GM18498 (cell line): Measurements from ENCODE around the gene PCSK9.
A peak's percentile ranks its signal among the peaks of the same experiment; 100 is the strongest.

Source experiments
- ATAC-seq: cut with Tn5 transposase; IDR thresholded peaks from one replicate; pipeline ENCODE4 v1.9.1; 2021; ENCODE audit warnings: mild to moderate bottlenecking, moderate library complexity; ENCODE audit not compliant: unreplicated experiment

PCSK9 gene

DNA sequence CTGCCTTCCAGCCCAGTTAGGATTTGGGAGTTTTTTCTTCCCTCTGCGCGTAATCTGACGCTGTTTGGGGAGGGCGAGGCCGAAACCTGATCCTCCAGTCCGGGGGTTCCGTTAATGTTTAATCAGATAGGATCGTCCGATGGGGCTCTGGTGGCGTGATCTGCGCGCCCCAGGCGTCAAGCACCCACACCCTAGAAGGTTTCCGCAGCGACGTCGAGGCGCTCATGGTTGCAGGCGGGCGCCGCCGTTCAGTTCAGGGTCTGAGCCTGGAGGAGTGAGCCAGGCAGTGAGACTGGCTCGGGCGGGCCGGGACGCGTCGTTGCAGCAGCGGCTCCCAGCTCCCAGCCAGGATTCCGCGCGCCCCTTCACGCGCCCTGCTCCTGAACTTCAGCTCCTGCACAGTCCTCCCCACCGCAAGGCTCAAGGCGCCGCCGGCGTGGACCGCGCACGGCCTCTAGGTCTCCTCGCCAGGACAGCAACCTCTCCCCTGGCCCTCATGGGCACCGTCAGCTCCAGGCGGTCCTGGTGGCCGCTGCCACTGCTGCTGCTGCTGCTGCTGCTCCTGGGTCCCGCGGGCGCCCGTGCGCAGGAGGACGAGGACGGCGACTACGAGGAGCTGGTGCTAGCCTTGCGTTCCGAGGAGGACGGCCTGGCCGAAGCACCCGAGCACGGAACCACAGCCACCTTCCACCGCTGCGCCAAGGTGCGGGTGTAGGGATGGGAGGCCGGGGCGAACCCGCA lies at the start of gene PCSK9:
Gene PCSK9 (plus strand): TSS at position 207 of the 741 bp plus-strand sequence. CDS start 290 bp downstream, at position 497.
- no peak for ATAC-seq

DNA sequence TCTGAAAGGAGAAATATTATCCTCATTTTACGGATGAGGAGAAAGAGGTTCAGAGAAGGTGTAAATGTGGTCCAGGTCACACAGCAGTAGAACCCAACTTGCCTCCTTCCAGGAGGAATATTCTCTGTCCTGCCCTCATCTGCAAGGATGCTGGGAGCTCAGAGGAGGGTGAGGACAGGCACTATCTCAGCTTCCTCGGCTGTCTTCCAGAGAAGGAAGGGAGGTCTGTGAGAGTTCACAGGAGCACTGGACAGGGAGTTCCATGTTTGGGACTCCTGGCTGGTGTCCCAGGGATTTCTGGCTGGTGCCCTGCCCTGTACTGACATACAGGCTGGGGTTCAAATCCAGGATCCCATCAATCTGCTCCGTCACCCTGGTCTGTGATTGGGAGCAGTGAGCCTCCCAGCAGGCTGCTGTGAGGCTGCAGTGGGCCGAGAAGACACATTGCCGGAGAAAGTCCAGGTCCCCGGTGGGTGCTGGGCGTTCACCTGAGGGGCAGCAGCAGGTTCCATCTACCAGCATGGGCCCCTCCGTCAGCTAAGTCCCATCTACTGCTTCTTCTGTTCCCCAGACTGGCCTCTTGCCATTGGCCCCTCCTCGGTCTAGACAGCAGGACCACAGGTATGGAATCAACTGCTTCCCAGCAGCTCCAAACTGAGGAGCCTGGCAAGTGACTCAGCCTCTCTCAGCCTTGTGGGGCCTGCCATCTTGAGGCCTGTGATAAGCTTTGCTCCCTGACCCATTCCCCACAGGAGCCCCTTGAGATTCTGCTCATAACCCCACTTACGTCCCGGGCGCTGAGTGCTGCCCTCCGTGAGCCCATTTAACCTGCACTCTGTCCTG lies 49.2 kb upstream of the PCSK9 start:
- no peak for ATAC-seq

DNA sequence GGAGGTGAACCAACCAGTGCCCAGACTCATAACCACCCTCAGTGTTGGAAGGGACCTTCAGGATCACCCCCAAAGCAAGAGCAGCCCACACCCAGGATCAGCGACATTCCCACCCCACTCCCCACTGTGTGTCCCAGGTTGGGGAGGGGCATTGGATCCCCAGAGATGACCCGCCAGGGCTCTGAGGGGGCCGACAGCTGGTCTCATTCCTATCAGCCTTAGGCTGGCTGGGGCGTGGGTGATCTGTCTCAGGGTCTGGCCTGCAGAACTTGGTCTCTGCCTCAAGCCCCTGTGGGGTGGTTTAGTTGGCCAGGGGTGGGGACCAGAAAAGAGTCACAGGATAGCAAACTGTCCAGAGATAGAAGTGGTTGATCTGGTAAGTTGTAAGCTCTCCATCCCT lies 48.4 kb upstream of the PCSK9 start:
- no peak for ATAC-seq

DNA sequence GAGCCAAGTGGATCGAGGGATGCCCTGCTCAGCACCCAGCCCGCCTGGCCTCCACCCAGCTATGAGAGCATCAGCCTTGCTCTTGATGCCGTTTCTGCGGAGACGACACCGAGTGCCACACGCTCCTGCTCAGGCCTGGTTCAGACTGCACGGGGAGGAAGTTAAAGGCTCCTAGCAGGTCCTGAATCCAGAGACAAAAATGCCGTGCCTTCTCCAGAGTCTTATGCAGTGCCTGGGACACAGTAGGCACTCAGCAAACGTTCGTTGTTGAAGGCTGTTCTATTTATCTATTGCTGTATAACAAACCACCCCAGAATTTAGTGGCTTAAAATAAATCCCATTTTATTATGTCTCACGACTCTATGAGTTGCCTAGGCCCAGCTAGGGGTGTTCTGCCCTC lies 47.4 kb upstream of the PCSK9 start:
- ATAC-seq = no peak

DNA sequence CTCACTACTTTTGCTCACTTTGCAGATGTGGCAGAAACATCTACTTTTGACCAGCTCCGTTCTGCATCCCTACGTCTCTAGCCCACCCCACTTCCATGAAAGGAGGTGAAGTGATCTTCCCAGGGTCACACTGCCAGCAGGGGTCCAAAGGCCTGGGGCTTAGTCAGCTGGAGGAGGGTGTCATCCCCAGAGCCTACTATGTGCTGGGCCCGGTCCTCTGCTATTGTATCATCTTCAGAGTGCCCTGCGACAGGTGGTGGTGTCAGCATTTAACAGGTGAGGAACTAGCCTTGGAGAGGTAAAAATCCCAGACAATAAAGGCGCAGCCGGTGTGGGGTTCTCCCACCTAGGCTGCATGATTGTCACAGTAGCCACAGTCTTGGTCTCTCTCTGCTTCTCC lies 46.2 kb upstream of the PCSK9 start:
- no peak for ATAC-seq

DNA sequence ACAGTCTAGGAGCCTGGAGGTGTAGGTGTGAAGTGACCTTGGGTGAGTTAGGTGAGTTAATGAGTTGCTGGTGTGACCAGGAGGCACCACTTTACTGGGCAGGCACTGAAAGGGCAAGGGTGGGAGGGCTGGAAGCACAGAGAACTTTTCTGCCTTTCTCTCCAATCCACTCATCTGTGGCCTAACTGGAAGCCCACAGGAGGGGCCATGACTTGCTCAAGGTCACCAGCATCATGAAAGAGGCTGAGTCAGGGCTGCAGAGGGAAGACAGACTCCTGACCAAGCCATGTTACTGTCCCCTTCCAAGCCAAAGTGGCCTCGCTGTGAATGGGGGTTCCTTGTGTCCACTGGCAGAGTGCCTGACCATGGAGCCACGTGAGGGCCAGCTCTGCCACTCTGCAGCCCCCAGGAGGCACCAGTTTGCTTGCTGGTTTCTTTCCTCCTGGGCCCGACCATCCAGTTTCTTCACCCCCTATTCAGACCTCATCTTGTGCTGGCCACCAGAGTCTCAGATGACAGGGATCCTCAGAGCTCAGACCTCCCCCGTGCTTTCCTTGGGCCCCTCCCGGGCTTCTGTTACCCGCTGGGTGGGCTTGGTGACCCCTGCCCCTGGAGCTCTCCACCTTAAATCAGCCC lies 44.9 kb upstream of the PCSK9 start:
- ATAC-seq = no peak

DNA sequence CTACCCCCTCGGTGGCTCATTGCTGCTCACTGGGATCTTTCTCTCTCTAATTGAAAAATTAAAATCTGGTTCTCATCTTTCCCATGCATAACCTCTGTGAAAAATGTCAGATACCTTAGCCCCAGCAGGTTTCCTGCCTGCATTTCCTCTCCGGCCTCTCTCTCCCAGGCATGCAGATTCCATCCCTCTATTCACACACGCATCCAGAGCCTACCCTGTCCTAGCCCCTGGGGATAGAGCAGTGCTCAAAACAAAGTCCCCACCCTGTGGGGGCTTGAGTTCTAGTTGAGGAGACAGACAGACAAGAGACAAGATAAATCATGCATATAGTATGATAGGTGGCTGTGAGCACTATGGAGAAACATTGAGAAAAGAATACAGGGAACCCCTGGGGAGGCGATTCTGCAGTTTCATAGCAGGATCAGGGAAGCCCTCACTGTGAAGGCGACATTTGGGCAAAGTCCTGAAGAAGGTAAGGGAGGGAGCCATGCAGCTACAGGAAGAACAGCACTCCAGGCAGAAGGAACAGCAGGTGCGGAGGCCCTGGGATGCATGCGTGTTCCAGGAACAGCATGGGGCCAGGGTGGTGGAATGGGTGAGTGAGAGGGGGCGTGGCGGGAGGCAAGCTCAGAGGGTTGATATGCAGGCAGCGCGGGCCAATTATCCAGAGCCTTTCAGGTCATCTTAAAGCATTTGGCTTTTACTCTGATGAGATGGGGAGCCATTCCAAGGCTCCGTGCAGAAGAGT lies 44.2 kb upstream of the PCSK9 start:
- ATAC-seq = no peak

DNA sequence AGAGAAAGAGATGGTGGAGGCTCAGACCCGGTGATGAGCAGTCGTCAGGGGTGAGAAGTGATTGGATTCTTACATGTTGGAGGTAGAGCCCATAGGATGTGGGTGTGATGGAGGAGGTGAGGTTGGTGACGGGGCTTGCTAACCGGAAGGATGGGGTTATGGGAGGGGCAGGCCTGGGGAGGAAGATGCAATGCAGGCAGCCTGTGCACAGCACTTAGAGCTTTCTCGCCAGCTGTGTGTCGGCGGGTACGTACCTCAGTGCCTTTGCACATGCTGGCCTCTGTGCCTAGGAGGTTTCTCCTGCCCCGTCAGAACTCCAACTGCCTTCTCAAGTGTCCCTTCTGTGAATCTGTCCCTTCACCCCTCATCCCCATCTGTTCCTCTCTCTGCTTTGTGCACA lies 43.5 kb upstream of the PCSK9 start:
- no peak for ATAC-seq

DNA sequence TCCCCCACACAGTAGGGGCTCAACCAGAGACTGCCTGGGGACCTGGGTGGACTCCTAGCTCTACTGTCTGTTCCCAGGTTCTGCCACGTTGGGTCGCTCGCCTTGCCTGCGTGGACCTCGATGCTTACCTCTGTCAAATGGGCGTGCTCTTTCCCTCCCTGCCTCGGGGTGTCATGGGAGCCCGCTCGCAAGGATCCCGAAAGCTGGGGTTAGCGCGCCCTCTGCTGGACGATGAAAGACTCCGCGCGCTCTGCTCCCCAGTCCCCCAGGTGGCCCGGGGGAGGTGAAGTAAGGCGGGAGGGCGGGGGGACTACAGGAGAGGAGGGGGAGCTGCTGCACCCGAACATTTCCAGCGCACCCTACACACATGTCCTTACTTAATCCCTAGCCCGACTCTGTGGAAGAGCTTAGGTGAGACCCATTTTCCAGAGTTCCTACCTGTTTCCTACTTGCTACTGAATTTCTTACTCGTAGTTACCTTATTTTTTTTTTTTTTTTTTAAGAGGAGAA lies 42.9 kb upstream of the PCSK9 start:
- ATAC-seq = peak; percentile 88

DNA sequence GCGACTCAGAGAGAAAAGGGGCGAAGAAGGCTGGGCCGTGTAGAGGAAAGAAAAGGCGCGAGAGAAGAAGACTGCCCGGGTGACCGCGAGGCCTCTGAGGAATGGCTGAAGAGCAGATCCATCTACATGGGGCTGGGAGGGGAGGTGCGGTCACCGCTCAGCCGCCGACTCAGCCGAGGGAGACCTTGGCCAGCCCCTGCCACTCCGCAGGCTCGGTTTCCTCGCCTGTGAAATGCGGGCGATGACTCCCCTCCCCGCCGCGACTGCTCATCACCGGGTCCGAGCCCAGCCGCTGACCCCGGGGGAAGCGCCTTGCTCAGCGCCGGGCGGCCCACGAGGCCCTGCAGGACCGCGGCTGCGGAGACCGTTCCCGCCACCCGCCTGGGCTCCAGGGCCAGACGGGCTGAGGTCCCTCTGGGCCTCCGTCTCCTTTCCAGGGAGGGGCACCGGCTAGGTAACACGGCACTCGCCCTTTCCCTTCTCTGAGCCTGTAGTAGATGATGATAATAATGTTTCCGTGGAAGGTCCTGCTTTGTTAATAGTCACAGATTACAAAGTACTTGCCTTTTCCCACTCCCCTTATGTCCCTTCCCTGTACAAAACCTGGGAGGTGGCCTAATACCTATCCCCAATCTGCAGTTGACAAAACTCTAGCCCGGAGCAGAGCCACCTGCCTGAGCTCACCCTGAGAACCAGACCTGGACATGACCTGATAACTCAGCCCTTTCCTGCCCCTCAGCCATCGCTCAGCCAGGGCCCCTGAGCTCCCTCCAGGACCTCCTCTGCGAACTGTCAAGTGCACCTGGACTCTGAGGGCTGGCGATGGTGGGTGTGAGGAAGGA lies 42.3 kb upstream of the PCSK9 start:
- ATAC-seq = no peak

DNA sequence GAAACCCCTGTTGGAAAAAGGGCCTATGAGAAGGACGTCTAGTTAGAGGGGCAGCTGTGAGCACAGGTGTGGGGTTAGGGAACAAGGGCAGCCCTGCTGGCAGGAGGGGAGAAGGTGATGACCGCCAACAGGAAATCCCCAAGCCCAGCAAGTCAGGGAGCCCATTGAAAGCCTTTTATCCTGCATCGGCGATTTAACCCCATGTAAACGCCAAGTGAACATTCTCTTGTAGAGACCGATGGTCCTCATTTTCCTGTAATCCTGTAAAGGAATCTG lies 41.7 kb upstream of the PCSK9 start:
- no peak for ATAC-seq

DNA sequence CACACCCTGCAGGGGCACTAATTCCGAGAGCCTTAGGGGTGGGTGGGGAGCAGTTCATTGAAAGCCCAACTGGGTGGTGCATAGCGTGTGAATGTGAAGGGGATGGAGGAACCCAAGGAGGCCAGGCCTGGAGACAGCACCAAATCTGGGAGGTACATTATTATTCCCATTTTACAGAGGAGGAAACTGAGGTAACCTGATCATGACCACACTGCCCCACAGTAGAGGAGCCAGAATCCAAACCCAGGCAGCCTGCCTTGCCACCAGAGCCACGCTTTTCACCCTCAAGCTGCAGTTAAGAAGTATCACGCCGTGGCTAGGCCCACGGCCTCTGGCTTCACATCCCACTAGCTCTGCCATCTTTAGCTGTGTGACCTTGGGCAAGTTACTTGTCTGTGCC lies 41.2 kb upstream of the PCSK9 start:
- ATAC-seq = no peak

DNA sequence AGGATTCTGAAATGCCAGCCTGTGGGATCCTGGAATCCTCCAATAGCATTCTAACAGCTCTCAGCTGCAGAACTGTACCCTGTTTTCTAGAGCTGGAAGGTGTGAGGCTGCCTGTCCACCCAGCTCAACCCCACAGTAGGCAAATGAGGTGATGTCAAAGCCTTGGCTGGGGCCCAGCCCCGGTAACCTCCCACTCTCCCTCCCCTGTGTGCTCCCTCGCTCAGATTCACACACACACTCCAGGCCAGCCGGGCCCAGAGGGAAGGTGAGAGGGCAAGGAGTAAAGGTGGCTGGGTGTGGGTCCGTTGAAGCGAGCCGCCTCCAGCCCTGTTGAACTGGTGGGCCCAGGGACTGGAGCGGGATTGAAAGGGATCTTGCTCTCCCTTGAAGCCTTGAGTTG lies 40.7 kb upstream of the PCSK9 start, which contains the start of gene BSND:
Gene BSND (plus strand): TSS at position 257 of the 400 bp plus-strand sequence. CDS start 254 bp downstream, outside the sequence.
- no peak for ATAC-seq

DNA sequence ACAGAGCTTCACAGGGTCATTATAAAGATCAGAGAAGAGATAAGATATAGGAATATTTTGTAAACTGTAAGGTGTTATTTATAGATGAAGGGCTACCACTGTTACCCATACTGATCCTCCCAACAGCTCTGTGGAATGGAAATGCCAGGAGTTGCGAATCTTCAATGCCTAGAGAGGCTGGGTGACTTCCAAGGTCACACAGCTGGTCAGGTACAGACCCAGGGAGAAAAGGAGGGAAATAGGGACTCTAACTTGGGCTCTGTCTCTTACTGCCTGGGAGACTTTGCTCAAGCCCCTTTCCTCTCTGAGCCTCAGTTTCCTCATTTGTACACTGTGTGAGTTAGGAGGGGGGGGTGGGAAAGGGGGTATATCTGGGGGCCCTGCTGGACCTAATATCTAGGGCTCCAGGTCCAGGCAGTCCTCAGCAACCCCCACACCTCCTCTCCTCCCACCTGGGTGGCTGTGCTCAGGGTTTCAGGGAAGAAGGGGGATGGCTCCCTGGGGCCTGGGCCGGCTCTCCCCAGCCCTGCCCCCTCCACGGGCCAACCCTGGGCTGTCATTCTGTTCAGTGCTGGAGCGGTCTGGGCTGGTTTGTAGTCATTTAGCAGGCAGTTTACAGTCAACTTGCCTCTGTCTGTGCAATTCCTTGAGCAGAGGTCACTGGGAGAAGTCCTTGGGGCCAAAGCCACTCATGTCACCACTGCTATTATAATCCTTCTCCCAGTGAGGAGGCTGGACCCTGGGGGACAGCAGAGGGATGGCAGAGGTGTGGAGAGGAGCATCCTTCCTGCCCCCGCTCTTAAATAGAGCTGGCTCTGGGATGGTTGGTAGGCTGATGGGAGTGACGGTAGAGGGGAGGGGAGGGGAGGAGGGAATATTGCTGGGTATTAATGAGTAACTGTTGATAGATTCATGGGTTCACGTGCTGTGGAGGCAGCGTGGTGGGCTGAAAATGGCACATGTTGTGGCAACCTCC lies 39.0 kb upstream of the PCSK9 start:
- no peak for ATAC-seq

DNA sequence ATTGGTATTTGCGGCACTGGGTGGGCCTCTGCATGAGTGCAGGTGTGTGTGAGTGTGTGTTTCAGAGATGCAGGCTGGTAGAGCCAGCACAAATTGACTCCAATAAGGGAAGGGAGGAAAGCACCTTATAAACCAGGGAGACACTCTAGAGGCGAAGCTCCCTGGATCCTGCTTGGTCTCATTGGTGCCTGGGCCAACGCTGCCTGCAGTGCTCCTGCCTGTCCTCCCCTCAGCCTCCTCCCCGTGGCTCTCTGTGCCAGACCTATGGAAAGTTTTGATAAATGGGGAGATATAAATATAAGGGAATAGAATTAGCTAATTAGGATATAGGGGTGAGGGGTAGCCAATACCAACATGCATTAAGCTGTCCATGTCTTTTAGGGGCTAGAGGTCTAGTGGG lies 38.0 kb upstream of the PCSK9 start:
- ATAC-seq = no peak

DNA sequence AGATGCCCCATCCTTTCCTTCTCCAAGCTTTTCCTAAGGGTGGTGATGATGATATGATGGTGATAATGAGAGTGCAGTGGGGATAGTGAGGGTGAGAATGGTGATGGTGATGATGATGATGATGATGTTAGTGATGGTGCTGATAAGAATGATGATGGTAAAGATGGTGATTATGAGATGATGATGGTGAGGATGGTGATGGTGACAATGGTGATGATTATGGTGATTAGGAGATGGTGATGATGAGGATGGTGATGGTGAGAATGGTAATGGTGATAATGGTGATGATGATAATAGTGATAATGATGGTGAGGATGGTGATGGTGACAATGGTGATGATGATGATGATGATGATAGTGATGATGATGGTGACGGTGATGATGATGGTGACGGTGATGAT lies 36.7 kb upstream of the PCSK9 start:
- no peak for ATAC-seq

DNA sequence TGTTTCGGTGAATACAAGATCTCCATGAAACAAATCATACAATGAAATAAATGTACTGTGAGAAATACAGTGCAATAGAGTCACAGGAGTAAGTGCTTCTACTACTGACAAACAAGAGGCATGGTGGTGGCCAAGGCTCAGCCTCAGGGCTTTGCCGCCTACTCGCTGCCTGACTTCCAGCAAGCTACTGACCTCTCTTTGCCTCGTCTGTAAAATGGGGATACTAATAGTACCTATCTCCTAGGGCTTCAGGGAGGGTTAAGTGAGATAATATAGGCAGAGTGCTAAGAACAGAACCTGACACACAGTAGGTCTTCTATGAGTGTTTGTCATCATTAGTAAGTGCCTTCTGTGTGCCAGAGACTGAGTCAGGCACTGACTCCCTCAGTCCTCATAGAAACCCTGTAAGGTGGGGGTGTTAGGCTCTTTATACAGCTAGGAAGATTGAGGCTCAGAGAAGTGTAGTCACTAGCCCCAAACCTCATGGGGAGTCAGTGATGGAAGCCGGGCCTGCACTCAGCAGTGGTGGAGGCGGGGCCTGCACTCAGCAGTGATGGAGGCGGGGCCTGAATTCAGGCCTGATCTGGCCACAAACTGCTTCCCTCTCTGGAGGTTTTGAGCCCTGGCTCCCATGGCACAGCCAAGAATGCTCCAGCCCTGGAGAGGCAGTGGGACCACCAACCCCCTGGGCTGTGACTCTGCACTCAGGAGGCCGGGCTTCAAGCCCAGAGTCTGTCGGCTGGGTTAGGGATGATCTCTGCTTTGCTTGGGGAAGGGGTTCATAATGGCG lies 33.8 kb upstream of the PCSK9 start:
- ATAC-seq = no peak

DNA sequence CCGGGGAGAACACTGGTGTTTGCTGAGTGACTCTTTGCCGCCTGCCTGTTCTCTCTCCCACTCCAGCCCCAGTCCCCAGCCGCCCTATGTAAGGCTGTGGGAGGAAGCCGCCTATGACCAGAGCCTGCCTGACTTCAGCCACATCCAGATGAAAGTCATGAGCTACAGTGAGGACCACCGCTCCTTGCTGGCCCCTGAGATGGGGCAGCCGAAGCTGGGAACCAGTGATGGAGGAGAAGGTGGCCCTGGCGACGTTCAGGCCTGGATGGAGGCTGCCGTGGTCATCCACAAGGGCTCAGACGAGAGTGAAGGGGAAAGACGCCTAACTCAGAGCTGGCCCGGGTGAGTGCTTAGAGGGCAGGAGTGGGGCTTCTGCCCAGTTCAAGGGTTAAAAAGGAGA lies 32.4 kb upstream of the PCSK9 start:
- no peak for ATAC-seq
